NOMO-1 treated with dmso at 0.1 percent for 144 hours (cell line): ENCODE results near the gene GPC5.
"Not testable (repeated sequence)": the region's sequence is repeated elsewhere in the genome, so short reads cannot be mapped to it uniquely, and the experiment has no call there.

ENCODE experiments used
- DNase-seq: peaks from one replicate; lab custom pipeline; 2025; ENCODE audit not compliant: unreplicated experiment; lab: John Stamatoyannopoulos, UW

GPC5 gene

DNA sequence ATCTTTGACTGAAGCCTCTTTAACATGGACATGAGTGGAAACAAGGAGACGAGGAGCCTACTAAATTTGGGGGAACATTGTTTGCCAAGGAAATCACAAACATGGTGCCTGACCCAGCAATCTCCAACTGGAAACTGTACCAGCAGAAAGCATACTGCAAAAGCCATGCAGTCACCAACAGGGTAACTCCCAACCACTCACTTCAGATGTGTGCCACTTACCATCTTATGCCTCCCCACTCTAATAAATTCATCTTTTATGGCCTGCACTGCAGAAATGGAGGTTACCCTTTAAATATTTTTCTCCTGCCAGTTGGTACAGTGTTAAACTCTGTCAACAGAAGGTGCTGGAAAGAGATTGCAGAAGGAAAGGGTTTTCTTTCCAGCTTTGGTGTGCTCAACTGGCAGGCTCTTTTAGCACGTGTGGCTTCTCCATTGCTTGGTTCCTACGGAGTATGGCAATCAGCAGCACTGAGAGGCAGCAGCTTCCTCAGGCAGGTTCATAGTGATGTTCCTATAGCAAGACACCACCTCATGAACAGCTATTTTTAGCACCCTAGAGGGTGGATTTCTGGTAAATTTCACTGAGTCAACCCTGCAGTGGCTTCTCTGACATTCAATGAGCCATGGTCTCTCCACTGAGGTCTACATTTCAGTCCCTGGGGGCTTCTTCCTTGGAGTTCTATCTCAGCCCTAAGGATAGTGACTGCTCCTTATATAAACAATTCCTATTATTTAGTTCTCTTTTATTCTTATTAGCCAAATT lies 29.6 kb upstream of the GPC5 start:
- DNase-seq: no peak

DNA sequence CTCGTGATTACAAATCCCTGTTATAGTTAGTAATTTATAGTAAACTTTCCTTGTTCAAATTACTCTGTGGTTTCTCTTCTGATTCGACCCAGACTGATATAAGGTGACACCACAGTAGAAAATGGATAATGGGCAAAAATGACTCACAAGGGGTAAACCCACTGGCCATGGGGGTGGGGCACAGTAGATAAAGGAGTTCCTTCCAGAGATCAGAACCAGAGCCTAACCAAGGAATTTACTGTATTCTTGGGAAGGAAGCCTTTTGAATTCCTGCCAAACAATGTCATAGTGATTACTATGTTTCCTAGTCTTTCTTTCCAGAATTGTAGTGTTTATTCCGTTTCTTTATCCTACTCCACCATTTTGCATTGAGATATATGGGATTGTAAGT lies 29.0 kb upstream of the GPC5 start:
- no peak for DNase-seq

DNA sequence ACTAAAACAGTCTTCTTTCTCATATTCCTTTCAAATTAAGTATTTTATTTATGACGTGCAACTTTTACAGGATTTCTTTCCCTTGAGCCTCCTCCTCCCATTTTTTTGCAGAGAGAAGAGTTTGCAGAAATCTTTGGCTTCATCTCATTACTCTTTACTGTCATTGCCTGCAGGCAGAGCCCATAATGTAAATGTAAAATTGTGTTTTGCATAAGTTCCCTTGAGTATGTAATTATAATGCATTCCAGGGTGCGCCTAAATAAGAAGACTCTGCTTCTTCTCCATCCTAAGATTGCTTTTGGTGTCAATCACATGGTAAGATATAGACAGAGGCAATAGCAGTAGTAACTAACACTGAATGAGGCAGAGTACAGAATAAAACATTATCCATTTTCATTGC lies 27.9 kb upstream of the GPC5 start:
- no peak for DNase-seq

DNA sequence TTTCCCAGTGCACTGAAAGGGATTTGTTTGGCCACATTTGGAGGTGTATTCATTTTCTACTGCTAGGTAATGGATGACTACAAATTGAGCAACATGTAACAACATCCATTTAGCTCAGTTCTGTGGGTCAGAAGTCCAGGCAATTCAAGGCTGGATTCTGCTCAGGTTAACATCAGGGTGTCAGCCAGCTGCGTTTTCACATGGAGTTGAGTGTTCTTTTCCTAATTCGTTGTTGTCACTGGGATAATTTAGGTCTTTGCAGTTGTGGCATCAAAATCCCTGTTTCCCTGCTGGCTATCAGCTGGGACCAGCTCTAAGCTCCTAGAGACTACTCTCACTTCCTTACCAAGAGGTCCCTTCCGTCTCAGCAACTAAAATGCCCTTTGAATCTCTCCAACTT lies 25.5 kb upstream of the GPC5 start:
- DNase-seq: no peak

DNA sequence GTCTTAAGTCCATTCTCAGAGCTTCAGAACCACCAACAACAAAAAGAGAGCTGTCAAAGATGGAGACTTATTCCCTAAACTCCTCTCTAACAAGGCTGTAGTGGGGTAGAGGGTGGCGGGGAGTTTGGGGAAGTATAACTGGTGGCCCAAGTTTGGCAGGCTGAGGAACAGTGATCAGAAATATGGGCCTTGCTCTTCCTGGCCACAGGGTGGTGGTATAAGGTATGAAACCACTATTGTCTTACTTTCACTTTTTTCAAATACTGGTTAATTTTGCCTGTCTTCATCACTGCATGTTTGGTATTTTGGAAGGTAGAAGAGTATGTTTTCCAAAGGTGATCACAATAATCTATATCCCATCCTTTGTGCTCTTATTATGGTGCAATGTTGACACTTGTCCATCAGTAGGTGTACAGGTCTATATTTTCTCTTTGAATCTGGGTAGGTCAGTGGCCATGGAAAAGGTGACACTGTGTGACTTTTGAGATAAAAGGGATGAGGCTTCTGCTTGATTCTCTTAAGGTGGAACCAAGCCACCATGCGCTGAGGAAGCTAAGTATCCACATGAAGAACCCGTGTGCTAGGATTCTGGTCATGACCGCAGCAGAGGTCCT lies 23.2 kb upstream of the GPC5 start:
- peak; percentile 85 for DNase-seq

DNA sequence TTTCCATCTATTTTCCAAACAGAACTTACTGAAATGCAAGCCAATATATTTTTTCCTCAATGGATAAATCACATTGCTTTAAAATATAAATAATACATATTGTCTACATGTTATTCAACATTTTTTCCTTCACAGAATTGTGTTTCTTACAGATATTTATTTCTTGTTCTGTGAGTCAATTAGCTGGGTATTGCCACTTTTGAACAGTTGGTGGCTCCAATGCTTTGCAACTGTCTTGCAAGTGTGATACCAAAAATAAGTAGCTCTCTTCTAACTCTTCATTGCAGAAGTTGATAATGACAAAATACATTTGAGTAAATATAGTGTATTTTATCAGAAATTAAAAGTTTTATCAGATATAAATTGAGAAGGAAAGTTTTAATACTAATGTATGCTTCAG lies 17.1 kb upstream of the GPC5 start:
- no peak for DNase-seq

DNA sequence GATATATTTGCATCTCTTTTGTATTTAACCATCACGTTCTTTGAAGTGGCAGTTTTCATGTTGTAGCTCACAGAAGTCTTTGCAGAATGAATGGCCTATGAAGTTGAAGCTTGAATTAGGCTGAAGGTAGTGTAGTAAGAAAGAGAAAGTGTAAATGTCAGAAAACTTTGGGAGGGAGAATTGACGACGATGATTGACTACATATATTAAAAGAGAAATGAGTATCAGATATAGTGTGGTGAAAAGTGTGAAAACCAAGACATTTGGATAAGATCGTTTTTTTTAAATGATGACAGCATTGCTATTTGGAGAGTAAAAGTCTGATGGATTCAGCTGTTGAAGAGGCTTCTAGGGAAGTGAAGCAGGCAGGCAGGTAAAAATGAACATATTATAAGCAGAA lies 14.6 kb upstream of the GPC5 start:
- no peak for DNase-seq

DNA sequence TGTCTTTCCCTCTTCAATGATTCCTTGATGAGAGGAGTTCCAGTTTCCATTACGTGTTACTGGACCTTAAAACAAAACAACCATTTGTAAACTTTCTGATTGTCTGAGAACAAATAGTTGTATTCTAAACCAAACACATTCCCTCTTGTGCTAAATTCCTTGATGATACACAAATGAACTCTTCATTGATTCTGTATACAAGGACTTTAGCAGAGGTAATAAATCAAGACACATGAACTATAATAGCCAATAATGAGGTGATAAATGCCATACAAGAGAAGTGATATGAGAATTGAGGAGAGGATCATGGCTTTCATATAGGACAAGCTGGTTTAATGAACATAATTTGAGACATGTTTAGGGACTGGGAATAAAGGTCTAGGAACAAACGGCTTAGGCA lies 13.5 kb upstream of the GPC5 start:
- DNase-seq: no peak

DNA sequence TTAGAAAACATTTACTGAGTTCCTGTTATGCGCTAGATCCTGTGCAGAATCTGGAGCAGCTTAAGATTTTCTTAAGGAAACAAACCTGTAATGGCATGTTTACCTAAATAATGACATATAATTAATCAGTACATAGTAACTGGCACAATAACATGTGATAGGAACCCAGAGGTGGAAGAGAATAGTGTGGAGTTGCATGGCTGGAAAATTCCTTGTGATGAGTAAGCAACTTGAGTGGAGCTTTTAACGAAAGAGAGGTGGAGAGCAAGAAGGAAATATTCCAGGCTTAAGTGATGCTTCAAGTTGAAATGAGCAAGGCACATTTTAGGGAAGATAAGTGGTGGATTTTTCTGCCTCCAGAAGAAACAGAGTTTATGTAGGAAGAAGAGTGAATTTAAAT lies 9.2 kb upstream of the GPC5 start:
- DNase-seq: no peak

DNA sequence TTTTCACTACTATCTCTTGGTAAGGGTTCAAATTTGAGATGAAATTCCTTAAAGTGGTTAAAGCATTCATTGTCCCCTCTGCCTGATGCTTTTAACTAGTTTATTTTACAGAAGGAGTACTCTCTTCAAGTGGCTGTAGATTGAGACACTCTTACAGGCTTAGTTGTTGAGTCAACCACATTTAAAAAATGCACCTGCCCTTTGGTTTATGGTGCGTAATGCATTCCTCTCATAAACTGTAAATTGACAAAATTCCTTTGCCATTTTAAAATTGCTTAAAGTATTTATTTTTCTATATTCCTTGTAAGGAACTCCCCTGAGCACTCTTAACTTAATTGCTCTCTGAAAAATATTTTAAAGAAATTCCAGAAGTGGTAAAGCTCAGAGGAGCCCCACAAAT lies 826 bp upstream of the GPC5 start:
- no peak for DNase-seq

DNA sequence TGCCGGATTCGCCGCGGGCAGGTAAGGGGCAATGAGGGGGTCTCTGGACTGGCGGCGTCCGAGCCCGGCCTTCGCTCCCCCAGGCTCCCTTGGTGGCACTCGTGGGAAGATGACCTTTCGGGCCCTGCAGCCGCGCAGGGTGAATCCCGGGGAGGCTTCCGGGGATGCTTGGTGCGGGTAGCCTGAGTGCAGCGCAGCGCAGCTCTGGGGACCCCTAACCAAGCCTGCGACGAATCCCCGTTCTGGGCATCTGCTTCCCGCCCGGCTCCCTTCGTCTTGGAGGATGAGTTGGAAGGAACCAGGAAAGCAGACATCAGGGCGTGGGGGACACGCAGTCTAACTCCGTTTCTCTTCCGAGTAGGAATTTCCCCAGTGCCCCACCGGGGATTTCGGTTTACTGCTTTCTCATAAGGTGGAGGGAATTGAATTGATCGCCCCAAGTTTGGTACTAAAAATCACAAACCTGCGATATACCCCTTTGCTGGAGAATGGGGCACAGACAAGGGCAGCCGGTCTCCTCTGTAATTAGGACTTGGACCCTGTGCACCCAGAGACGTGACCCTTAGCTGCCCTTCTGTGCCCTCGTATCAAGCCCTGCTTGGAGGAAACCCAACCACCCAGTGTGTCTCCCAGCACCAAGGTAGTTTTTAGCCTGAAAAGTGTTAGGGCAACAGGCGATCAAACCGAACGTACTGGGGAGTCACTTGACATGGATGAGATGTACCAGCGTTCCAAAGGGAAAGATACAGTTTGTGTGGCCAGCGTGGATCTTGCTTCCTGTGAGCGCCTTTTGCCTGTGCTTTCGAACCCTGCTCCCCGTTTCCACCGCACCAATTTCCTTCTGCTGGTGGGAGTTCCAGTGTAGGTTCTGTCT lies 1.0 kb downstream of the GPC5 start:
- DNase-seq: no peak

DNA sequence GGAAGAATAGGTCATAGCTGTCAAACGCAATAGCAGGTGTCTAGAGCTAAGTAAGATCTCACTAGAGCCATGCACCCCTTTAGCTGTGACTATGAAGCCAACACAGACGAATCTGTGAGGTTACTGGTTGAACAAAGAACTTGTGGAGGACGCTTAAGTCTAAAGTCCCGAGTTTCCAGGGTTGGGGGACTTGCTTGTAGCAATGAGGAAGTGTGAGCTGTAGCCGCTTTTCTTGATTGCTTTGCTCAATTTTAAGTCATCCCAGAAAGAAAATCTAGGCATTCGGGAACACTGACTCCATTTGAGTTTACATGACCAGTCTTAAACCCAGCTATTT lies 1.6 kb downstream of the GPC5 start:
- no peak for DNase-seq

DNA sequence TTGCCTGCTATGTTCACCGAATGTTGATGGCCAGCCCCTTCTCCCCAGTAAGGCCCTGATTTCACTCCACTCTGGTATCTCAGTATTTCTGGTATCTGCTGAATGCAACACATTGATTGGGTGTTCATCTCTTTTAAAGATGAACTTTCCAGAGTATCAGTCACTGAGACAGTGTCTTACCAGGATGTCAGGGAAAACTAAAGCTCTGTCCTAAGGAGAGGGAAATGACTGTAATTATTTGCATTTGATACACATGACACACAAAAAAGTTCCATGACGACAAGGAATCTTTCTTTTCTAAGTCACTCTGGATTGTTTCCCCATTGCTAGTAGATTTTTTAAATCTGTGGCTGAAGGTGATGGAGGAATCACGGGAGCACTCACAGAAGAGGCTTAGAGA lies 2.2 kb downstream of the GPC5 start:
- DNase-seq: no peak

DNA sequence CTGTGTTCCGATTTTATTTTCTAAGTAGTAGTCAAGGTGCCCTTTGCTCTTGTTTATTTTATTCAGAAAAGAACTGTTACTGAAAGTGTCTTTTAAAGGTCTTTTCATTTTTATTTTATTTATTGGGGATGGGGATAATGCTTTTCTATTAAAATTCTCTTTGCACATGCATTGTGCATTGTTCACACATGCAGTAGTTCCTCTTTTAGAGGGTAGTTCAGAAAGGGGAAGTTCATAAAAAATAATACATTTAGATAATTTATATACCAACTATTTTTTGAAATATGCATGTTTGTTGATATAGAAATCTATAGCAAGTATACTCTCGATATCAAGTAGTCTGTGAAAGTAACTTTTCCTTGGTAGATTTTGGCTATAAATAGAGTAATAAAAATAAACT lies 3.5 kb downstream of the GPC5 start:
- DNase-seq: peak; percentile 10

DNA sequence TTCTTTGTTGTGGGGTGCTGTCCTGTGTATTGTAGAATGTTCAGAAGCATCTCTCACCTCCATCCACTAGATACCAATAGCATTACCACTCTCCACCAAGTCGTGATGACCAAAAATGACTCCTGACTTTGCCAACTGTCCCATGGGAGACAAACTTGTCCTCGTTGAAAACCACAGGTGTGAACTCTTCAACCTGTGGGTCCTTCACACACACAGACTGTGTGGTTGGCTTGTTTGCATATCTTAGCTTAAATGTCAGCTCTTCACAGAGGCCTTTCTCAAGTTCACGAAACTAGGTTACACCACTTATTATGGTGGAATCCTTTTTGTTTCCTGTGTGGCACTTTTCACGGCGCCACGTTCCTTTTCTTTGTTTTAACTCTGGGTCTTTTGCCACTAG lies 6.8 kb downstream of the GPC5 start:
- DNase-seq: no peak

DNA sequence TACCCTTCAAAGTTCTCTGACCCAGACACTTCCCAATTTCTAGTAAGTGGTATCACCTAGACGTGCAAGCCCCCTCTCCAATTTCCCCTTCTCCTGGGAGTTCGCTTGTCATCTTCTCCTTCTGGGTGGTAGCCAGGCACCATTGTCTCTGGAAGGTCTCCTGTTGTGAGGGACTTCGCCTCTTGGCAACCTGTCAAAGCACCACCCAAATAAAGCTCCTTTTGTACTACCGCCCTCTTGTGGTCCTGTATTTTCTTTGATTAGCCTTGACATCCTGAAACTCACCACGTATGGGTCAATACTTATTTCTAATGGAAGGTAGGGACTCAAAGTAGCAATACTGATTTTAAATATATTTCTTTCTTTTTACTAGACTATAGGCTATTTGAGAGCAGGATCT lies 8.2 kb downstream of the GPC5 start:
- DNase-seq: peak; percentile 48

DNA sequence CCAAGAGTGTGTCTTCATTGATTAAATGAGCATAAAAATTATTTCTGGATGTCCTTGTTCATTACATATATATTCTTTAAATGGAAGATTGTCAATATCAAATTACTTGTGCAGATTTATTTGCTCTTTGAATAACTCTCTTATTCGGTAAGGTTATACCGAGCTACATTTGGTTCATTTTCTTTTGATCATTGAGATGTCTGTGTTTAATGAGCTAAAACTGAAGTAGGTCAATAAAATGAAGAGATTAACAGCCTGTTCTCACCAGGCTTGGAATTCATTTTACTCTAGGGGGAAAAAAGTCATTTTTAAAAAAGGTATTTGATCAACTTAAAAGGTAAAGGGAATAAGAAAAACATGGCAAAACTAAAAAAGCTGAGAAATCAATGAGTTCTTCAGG lies 10.6 kb downstream of the GPC5 start:
- DNase-seq: no peak

DNA sequence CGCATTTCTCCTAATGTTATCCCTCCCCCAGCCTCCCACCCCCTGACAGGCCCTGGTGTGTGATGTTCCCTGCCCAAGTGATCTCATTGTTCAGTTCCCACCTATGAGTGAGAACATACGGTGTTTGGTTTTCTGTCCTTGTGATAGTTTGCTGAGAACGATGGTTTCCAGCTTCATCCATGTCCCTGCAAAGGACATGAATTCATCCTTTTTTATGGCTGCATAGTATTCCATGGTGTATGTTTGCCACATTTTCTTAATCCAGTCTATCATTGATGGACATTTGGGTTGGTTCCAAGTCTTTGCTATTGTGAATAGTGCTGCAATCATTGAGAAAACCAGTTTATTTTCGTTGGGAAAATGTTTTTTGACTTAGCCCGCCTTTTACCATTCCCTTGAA lies 18.2 kb downstream of the GPC5 start:
- DNase-seq: not testable (repeated sequence)

DNA sequence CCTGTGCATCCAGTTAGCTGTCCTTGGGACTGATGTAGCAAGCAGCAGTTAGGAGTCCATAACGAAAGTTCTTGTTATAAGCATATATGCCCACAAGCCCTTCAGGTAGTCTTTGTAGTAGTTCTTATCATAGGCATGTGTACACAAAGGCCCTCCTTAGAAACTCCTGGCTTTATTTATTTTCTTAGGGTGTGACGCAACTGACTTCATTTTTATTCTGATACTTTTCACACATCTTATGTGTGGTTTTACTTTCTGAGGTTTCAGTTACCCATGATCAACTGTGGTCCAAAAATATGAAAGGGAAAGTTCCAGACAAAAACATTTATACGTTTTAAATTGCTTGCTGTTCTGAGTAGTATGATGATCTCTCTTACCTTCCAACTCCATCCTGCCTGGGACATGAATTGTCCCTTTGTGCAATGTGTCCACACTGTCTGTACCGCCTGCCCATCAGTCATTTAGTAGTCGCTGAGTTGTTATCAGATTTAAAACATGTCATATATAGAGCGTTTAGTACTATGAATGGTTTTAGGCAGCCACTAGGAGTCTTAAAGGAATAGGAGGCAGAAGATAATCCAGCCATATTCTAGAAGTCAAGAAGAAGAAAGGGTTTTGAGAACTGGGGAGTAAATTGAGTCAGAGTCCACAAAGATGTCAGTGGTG lies 19.4 kb downstream of the GPC5 start:
- no peak for DNase-seq

DNA sequence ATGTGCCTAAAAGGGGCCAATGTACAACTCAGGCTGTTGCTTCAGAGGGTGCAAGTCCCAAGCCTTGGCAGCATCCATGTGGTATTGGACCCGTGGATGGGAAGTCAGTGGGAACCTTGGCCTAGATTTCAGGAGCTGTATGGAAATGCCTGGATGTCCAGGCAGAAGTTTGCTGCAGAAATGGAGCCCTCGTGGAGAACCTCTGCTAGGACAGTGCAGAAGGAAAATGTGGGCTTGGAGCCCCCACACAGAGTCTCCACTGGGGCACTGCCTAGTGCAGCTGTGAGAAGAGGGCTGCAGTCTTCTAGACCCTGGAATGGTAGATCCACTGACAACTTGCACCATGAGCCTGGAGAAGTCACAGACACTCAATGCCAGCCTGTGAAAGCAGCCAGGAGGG lies 28.5 kb downstream of the GPC5 start:
- DNase-seq: no peak

DNA sequence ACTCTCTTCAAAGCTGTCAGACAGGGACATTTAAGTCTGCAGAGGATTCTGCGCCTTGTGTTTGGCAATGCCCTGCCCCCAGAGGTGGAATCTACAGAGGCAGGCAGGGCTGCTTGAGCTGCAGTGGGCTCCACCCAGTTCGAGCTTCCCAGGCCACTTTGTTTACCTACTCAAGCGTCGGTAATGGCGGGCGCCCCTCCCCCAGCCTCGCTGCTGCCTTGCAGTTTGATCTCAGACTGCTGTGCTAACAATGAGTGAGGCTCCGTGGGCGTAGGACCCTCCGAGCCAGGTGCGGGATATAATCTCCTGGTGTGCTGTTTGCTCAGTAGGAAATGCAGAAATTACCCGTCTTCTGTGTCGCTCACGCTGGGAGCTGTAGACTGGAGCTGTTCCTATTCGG lies 40.3 kb downstream of the GPC5 start:
- not testable (repeated sequence) for DNase-seq

DNA sequence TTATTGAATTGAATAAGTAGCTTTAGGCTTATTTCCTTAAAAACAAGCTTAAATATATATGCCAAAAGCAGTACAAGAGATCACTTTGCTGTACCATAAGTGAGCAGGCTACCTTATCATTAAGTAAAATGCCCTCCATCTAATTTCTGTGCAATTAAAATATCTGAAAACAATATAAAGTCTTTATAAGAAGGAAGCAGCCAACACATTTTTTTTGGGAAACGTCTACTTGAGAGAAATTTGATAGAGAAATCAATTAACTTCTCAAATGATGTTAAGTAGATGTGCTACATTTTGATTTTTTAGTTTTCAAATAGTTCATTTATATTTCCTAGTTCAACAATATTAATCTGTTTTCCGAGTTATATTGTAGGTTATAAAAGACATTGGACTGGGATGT lies 52.5 kb downstream of the GPC5 start:
- DNase-seq: no peak
